ENCODE results near the gene UQCC3.

DNA sequence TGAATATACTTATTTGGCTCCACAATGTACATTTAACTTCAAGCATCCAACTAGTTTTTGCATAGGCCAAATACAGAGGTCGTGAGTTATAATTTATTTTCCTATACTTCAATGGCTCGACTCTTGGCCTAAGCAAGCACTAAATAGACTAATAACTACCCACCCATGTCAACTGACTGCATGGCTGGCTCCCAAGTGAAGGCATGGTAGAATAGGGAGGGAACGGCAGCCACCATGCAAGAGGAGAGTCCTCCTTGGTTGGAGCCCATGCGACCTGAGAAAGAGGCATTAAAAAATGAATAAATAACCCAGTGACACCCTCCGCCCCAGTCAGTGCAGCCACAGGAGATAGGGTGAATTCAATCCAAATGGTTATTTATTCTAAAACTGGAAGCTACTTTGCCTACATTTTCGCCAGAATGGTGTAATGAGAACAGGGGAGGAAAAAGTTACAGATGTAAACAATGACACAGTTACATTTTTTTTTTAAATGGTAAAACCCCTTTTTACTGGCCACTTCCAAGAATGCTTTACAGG is 40.9 kb downstream of the UQCC3 start:
- TF ChIP-seq GATA3 (IDR thresholded peaks at IDR 0.05; ENCODE audit: low read depth, low read length) (no peak), GATA2 (IDR thresholded peaks at IDR 0.05; ENCODE audit: low read depth, low read length) (no peak)

All from SH-SY5Y (cell line).